ENCODE results near the gene POU6F2. TPM values are rescaled to one million over a fixed set of nuclear protein-coding genes. Genes with fewer than 3 reads are reported as not detected.

The POU6F2 gene
- total and polyA plus RNA-seq, 9 of the 15 experiments (the other 6 are each of a cell fraction or from before 2014, with no cell fraction given), result 0.29 to 1.5 (median 0.96) TPM

GRCh38 chr7:39465055-39465929 lies 487.6 kb downstream of the POU6F2 start (continued):
- TF ChIP-seq RAD21 (CRISPR knock-in tag; conservative IDR thresholded peaks at IDR 0.05 in 1 of 2, IDR thresholded peaks at IDR 0.05 in 1 of 2) (peak; percentile 69 to 80), MAFG (tag; conservative IDR thresholded peaks at IDR 0.05) (peak; percentile 88), ZNF778 (CRISPR knock-in tag; IDR thresholded peaks at IDR 0.05) (no peak), C11orf30 (IDR thresholded peaks at IDR 0.05; ENCODE audit: low read depth) (peak; percentile 87), AFF4 (CRISPR knock-in tag; IDR thresholded peaks at IDR 0.05) (no peak), REST (IDR thresholded peaks at IDR 0.05; ENCODE audit: borderline replicate concordance) (peak; percentile 75; the same call in 1 of the 2 replicates), REST (CRISPR knock-in tag; IDR thresholded peaks at IDR 0.05; ENCODE audit: low read depth) (no peak), RBBP5 (IDR thresholded peaks at IDR 0.05; ENCODE audit: borderline replicate concordance, insufficient read depth, low read length, poor library complexity, severe bottlenecking) (no peak), RB1 (IDR thresholded peaks at IDR 0.05; ENCODE audit: low read depth) (0 out of 2 replicates have a peak, but pooled peaks have one; percentile 14), TFAM (CRISPR knock-in tag; conservative IDR thresholded peaks at IDR 0.05) (no peak), MAFK (IDR thresholded peaks at IDR 0.05; ENCODE audit: low read length) (peak; percentile 69)
- TF ChIP-seq, protein P1, sequence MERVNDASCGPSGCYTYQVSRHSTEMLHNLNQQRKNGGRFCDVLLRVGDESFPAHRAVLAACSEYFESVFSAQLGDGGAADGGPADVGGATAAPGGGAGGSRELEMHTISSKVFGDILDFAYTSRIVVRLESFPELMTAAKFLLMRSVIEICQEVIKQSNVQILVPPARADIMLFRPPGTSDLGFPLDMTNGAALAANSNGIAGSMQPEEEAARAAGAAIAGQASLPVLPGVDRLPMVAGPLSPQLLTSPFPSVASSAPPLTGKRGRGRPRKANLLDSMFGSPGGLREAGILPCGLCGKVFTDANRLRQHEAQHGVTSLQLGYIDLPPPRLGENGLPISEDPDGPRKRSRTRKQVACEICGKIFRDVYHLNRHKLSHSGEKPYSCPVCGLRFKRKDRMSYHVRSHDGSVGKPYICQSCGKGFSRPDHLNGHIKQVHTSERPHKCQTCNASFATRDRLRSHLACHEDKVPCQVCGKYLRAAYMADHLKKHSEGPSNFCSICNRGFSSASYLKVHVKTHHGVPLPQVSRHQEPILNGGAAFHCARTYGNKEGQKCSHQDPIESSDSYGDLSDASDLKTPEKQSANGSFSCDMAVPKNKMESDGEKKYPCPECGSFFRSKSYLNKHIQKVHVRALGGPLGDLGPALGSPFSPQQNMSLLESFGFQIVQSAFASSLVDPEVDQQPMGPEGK (CRISPR knock-in tag; IDR thresholded peaks at IDR 0.05; ENCODE audit: borderline replicate concordance), result no peak
